Measurements from ENCODE around the gene EPGN. TPM values are rescaled to one million over a fixed set of nuclear protein-coding genes. Genes with fewer than 3 reads are reported as not detected.

Gene EPGN
- total and polyA plus RNA-seq, 2 of the 8 experiments (the other 6 are each of a cell fraction or from before 2014, with no cell fraction given): not detected

DNA sequence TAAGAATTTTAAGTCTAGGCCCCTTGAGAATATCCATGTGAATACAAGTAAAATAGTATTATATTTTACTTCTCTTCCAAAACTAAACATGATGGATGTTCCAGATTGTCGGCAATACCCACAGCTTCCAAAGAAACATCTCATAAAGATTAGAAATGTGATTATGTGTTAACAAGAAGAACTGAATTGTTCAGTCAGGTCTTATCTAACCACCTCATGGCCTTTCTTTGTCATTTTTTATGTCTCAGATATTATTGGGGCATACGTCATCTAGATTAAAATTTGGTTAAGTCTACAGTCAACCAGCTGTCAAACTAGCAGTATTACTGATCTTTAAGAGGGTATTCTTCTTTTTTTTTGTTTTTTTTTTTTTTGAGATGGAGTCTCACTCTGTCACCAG, 10.0 kb downstream of the EPGN start:
- Histone ChIP-seq H3K4ac (replicated peaks; ENCODE audit: insufficient read length, low read depth, low read length) (no peak overlapping the region), H3K27me3 (replicated peaks in 1 of 4; ENCODE audit: control insufficient read depth in 3 of 4, extremely low read depth in 1 of 4, insufficient read depth in 3 of 4, low read length in 3 of 4) (no peaks in the 10 kb centered on the region), H2AFZ (ENCODE audit: low read length) (no peak overlapping the region), H3K18ac (ENCODE audit: extremely low read depth, low read length) (no peak overlapping the region), H2BK12ac (ENCODE audit: low read depth, low read length) (no peak overlapping the region), H3K9me3 (ENCODE audit: insufficient read depth in 2 of 2, low read depth in 1 of 2, low read length in 1 of 2) (no peaks in the 10 kb centered on the region), H3K9ac (replicated peaks in 1 of 4; ENCODE audit: extremely low read depth in 1 of 4, low read depth in 3 of 4, low read length in 3 of 4) (no peak overlapping the region), H3K23ac (ENCODE audit: insufficient read length) (no peak overlapping the region), H3K27ac (ENCODE audit: low read depth, low read length) (no peak overlapping the region), H4K91ac (replicated peaks; ENCODE audit: insufficient read length, low read length) (no peak overlapping the region), H3K4me1 (replicated peaks in 1 of 4; ENCODE audit: control insufficient read depth in 3 of 4, insufficient read depth in 4 of 4, low read length in 3 of 4) (peaks cover 0 to 5% (median under 1%) of the 10 kb centered on the region in 4 experiments; a peak in 2 of 7 replicates), H3K23me2 (ENCODE audit: low read depth, low read length) (no peaks in the 10 kb centered on the region), H4K8ac (ENCODE audit: extremely low read depth, insufficient read depth, low read length) (no peak overlapping the region), H2AK5ac (ENCODE audit: low read depth, low read length) (no peak overlapping the region), H2BK5ac (ENCODE audit: low read depth, low read length) (no peak overlapping the region), H2BK15ac (ENCODE audit: low read length) (no peak overlapping the region), H3K79me2 (ENCODE audit: control insufficient read depth in 1 of 2, insufficient read depth in 2 of 2, low read length in 2 of 2) (no peaks in the 10 kb centered on the region), H3K56ac (replicated peaks; ENCODE audit: insufficient read length, low read depth, low read length) (no peak overlapping the region), H3K4me3 (ENCODE audit: extremely low read depth in 1 of 4, insufficient read depth in 2 of 4, low read depth in 3 of 4, low read length in 4 of 4) (no peak overlapping the region), H2BK120ac (replicated peaks; ENCODE audit: low read depth, low read length) (no peak overlapping the region), H3K36me3 (ENCODE audit: control insufficient read depth in 2 of 4, insufficient read depth in 4 of 4, low read length in 3 of 4) (no peaks in the 10 kb centered on the region), H4K20me1 (replicated peaks in 1 of 2; ENCODE audit: control insufficient read depth in 1 of 2, insufficient read depth in 2 of 2, low read length in 2 of 2) (no peaks in the 10 kb centered on the region), H3K4me2 (ENCODE audit: insufficient read depth in 1 of 2, low read depth in 2 of 2, low read length in 2 of 2) (no peak overlapping the region), H4K5ac (ENCODE audit: insufficient read length, low read depth, low read length) (no peak overlapping the region), H2BK20ac (ENCODE audit: low read length) (no peak overlapping the region), H3K14ac (ENCODE audit: insufficient read length) (no peak overlapping the region), H3K79me1 (ENCODE audit: low read depth, low read length) (no peaks in the 10 kb centered on the region)
- DNase-seq (ENCODE audit: low read depth in 1 of 2, low spot score in 2 of 2): no peak
- ChIA-PET CTCF (ENCODE audit: partially characterized antibody) (interaction anchor here (0.7 to 5.2 kb wide), 4 partner anchors 53 to 357 kb away, joined by 3 to 42 read pairs (median 4); no protein-coding TSS in a partner anchor), POLR2A (ENCODE audit: partially characterized antibody) (no interaction called here)
- FAIRE-seq: no peak
- WGBS, 2 experiments (ENCODE audit: extremely low coverage in 1 of 2, insufficient coverage in 1 of 2, insufficient read length in 1 of 2, insufficient replicate concordance in 2 of 2, low coverage in 1 of 2, low lambda C conversion rate in 2 of 2, missing lambda C conversion rate in 1 of 2): 91% methylated on average over 2 of the region's 2 CpGs; no CpG with 5 or more reads in 1 of the 2 experiments
- TF ChIP-seq TBP (IDR thresholded peaks at IDR 0.05; ENCODE audit: low read depth, low read length): no peak
- no peak for TF ChIP-seq SRF (IDR thresholded peaks at IDR 0.05; ENCODE audit: low read depth, low read length)
- TF ChIP-seq POLR2AphosphoS5 (IDR thresholded peaks at IDR 0.05; ENCODE audit: low read depth, low read length): no peak
- TF ChIP-seq SP1 (IDR thresholded peaks at IDR 0.05; ENCODE audit: low read depth, low read length): no peak

Measured in H1 (cell line).